HepG2 (cell line): ENCODE data around the gene SEPTIN11. TPM values are rescaled to one million over a fixed set of nuclear protein-coding genes. Genes with fewer than 3 reads are reported as not detected.

ENCODE experiments used
- AKAP8 ChIP-seq: sonication (generic); formaldehyde crosslinking; IDR thresholded peaks from 2 replicates; pipeline ENCODE4 v1.5.1; 2020; ENCODE audit warnings: mild to moderate bottlenecking, missing genetic modification reagents
- ARHGAP35 ChIP-seq: sonication (generic); formaldehyde crosslinking; IDR thresholded peaks from 2 replicates; pipeline ENCODE4 v1.9.0; 2022; ENCODE audit warnings: mild to moderate bottlenecking, inconsistent platforms, moderate library complexity, missing genetic modification reagents, borderline replicate concordance
- CTCF ChIP-seq: sonication (generic); formaldehyde crosslinking; IDR thresholded peaks from 2 replicates; pipeline ENCODE4 v1.5.0; 2020; ENCODE audit warnings: mild to moderate bottlenecking, missing genetic modification reagents, moderate library complexity
- DR1 ChIP-seq: sonication (generic); formaldehyde crosslinking; IDR thresholded peaks from 2 replicates; pipeline ENCODE4 v1.8.0; 2021; ENCODE audit warnings: mild to moderate bottlenecking, missing genetic modification reagents, inconsistent platforms
- HIVEP1 ChIP-seq: sonication (generic); formaldehyde crosslinking; IDR thresholded peaks from 2 replicates; pipeline ENCODE4 v1.4.0; 2020; ENCODE audit warnings: mild to moderate bottlenecking, missing genetic modification reagents
- HNRNPL ChIP-seq: fragments of 200-400 bp; formaldehyde crosslinking; IDR thresholded peaks from 2 replicates; pipeline ENCODE4 v1.6.1; 2017; ENCODE audit warnings: mild to moderate bottlenecking, low read depth, low read length
- MAFG ChIP-seq: sonication (generic); formaldehyde crosslinking; IDR thresholded peaks from 2 replicates; pipeline ENCODE4 v1.5.1; 2020; ENCODE audit warnings: mild to moderate bottlenecking, missing genetic modification reagents
- MAX ChIP-seq: IDR thresholded peaks from 2 replicates; pipeline ENCODE4 v1.6.1; 2012; ENCODE audit warnings: inconsistent platforms
- REPIN1 ChIP-seq: sonication (generic); formaldehyde crosslinking; IDR thresholded peaks from 2 replicates; pipeline ENCODE4 v1.8.0; 2022; ENCODE audit warnings: missing genetic modification reagents, low read depth, mild to moderate bottlenecking, borderline replicate concordance
- RNF2 ChIP-seq: fragments of 450-650 bp; conservative IDR thresholded peaks from 2 replicates; pipeline ENCODE4 v1.6.1; 2016; ENCODE audit warnings: low read depth
- STAG1 ChIP-seq: sonication (generic); formaldehyde crosslinking; IDR thresholded peaks from 2 replicates; pipeline ENCODE4 v1.4.0; 2020; ENCODE audit warnings: missing genetic modification reagents
- ZBTB20 ChIP-seq: sonication (generic); formaldehyde crosslinking; IDR thresholded peaks from 2 replicates; pipeline ENCODE4 v1.8.1; 2023; ENCODE audit warnings: missing genetic modification reagents, low read depth, mild to moderate bottlenecking, borderline replicate concordance
- ZNF367 ChIP-seq: sonication (generic); formaldehyde crosslinking; IDR thresholded peaks from 2 replicates; pipeline ENCODE4 v1.4.0; 2020; ENCODE audit warnings: missing genetic modification reagents, borderline replicate concordance
- ZNF557 ChIP-seq: sonication (generic); formaldehyde crosslinking; IDR thresholded peaks from 2 replicates; pipeline ENCODE4 v1.4.0; 2020; ENCODE audit warnings: missing genetic modification reagents
- ZNF577 ChIP-seq: sonication (generic); formaldehyde crosslinking; IDR thresholded peaks from 2 replicates; pipeline ENCODE4 v1.4.0; 2020; ENCODE audit warnings: mild to moderate bottlenecking, low read depth, missing genetic modification reagents, borderline replicate concordance
- ZNF609 ChIP-seq: sonication (generic); formaldehyde crosslinking; IDR thresholded peaks from 2 replicates; pipeline ENCODE4 v1.4.0; 2020; ENCODE audit warnings: mild to moderate bottlenecking, missing genetic modification reagents, borderline replicate concordance
- ZNF687 ChIP-seq: sonication (generic); formaldehyde crosslinking; IDR thresholded peaks from 2 replicates; pipeline ENCODE4 v1.5.1; 2020; ENCODE audit warnings: mild to moderate bottlenecking, missing genetic modification reagents, moderate library complexity
- polyA plus RNA-seq, 8 experiments: library from polyadenylated mRNA; depleted of rRNA in 3 of 8; stranded (reverse) in 7 of 8; unstranded in 1 of 8; fragments of >200 nt; fragmentation: Illumina TruSeq in 4 of 8; extraction: Trizol in 4 of 8; gene quantifications; 2 replicates each; pipeline versions ENCODE4 v1.2.1 to v1.2.3, GENCODE V29; 2011 to 2016; ENCODE audit warnings: low read depth in 4 of 8, missing spikeins in 1 of 8, mixed read lengths in 1 of 8; ENCODE audit not compliant: insufficient read depth in 1 of 8
- total RNA-seq, 5 experiments: library from RNA; depleted of rRNA; stranded (reverse); fragments of >200 nt; fragmentation: Illumina TruSeq; extraction: Trizol; gene quantifications; 2 replicates each; pipeline ENCODE4 v1.2.3, GENCODE V29; 2016; ENCODE audit warnings: low read depth in 1 of 5

Gene SEPTIN11
- total and polyA plus RNA-seq, 2 of the 13 experiments (the other 11 are each of a cell fraction or from before 2014, with no cell fraction given): 28.9 to 47.3 TPM

GRCh38 chr4:76948443-76949275, 893 bp upstream of the SEPTIN11 start (continued):
- TF ChIP-seq ZNF609 (CRISPR knock-in tag) (0 out of 2 replicates have a peak, but pooled peaks have one; percentile 9), ZNF577 (CRISPR knock-in tag) (0 out of 2 replicates have a peak, but pooled peaks have one; percentile 4), CTCF (CRISPR knock-in tag) (peak; percentile 38; the same call in 1 of the 2 replicates), HNRNPL (0 out of 2 replicates have a peak, but pooled peaks have one; percentile 13), MAX (peak; percentile 75), RNF2 (peak; percentile 36; the same call in 1 of the 2 replicates), REPIN1 (no peak), DR1 (no peak), ZNF687 (CRISPR knock-in tag) (peak; percentile 75), AKAP8 (0 out of 2 replicates have a peak, but pooled peaks have one; percentile 25), ZNF367 (CRISPR knock-in tag) (0 out of 2 replicates have a peak, but pooled peaks have one; percentile 28), HIVEP1 (CRISPR knock-in tag) (0 out of 2 replicates have a peak, but pooled peaks have one; percentile 13), STAG1 (peak; percentile 24; the same call in 1 of the 2 replicates), MAFG (CRISPR knock-in tag) (no peak), ARHGAP35 (0 out of 2 replicates have a peak, but pooled peaks have one; percentile 1), ZNF557 (CRISPR knock-in tag) (peak; percentile 83; the same call in 1 of the 2 replicates), ZBTB20 (CRISPR knock-in tag) (no peak)
